Measurements from ENCODE around the gene MAML2.

Gene MAML2

GRCh38 chr11:96339706-96340554, 3.1 kb downstream of the MAML2 start:
- DNase-seq (ENCODE audit: low read depth), result no peak

GRCh38 chr11:96338910-96339705, 3.9 kb downstream of the MAML2 start:
- DNase-seq (ENCODE audit: low read depth), result no peak

- no peak for DNase-seq (ENCODE audit: low read depth)
These were observed 5.2 kb downstream of the MAML2 start for GRCh38 chr11:96337541-96338431.

GRCh38 chr11:96335388-96335787, 7.6 kb downstream of the MAML2 start:
- no peak for DNase-seq (ENCODE audit: low read depth)

GRCh38 chr11:96334219-96334618, 8.8 kb downstream of the MAML2 start:
- DNase-seq (ENCODE audit: low read depth), result no peak

- no peak for DNase-seq (ENCODE audit: low read depth)
These were observed 9.7 kb downstream of the MAML2 start for GRCh38 chr11:96333191-96333719.

GRCh38 chr11:96332126-96332771, 10.7 kb downstream of the MAML2 start:
- DNase-seq (ENCODE audit: low read depth), result no peak

- no peak for DNase-seq (ENCODE audit: low read depth)
These were observed 11.3 kb downstream of the MAML2 start for GRCh38 chr11:96331699-96332116.

GRCh38 chr11:96330511-96330859, 12.5 kb downstream of the MAML2 start:
- no peak for DNase-seq (ENCODE audit: low read depth)

- DNase-seq (ENCODE audit: low read depth), result no peak
These were observed 13.0 kb downstream of the MAML2 start for GRCh38 chr11:96329855-96330510.

- DNase-seq (ENCODE audit: low read depth), result no peak
These were observed 13.6 kb downstream of the MAML2 start for GRCh38 chr11:96329419-96329818.

GRCh38 chr11:96328395-96329010, 14.5 kb downstream of the MAML2 start:
- no peak for DNase-seq (ENCODE audit: low read depth)

- no peak for DNase-seq (ENCODE audit: low read depth)
These were observed 16.0 kb downstream of the MAML2 start for GRCh38 chr11:96326959-96327358.

GRCh38 chr11:96324912-96325311, 18.1 kb downstream of the MAML2 start:
- peak; percentile 91 for DNase-seq (ENCODE audit: low read depth)

- DNase-seq (ENCODE audit: low read depth), result no peak
These were observed 19.4 kb downstream of the MAML2 start for GRCh38 chr11:96323642-96323985.

GRCh38 chr11:96322775-96323641, 20.0 kb downstream of the MAML2 start:
- DNase-seq (ENCODE audit: low read depth), result no peak

GRCh38 chr11:96321091-96321490, 21.9 kb downstream of the MAML2 start:
- no peak for DNase-seq (ENCODE audit: low read depth)

- DNase-seq (ENCODE audit: low read depth), result no peak
These were observed 22.9 kb downstream of the MAML2 start for GRCh38 chr11:96319898-96320656.

GRCh38 chr11:96318850-96319249, 24.1 kb downstream of the MAML2 start:
- no peak for DNase-seq (ENCODE audit: low read depth)

Measured in HS-27A (cell line).